Inferior parietal cortex (tissue), 1 donor: ENCODE results near the gene ARSB.
A peak's percentile ranks its signal among the peaks of the same experiment; 100 is the strongest.
"Not testable (repeated sequence)": the region's sequence is repeated elsewhere in the genome, so short reads cannot be mapped to it uniquely, and the experiment has no call there.

ENCODE experiments used
- DNase-seq: peaks from one replicate; pipeline ENCODE4 v3.0.0-alpha.2; 2016; ENCODE audit errors: extremely low spot score

The ARSB gene

GRCh38 chr5:78953092-78953800 is 31.9 kb downstream of the ARSB start:
- no peak for DNase-seq

GRCh38 chr5:78930721-78931120 is 54.4 kb downstream of the ARSB start:
- no peak for DNase-seq

- no peak for DNase-seq
Measured at GRCh38 chr5:78929833-78930232, 55.3 kb downstream of the ARSB start.

DNA sequence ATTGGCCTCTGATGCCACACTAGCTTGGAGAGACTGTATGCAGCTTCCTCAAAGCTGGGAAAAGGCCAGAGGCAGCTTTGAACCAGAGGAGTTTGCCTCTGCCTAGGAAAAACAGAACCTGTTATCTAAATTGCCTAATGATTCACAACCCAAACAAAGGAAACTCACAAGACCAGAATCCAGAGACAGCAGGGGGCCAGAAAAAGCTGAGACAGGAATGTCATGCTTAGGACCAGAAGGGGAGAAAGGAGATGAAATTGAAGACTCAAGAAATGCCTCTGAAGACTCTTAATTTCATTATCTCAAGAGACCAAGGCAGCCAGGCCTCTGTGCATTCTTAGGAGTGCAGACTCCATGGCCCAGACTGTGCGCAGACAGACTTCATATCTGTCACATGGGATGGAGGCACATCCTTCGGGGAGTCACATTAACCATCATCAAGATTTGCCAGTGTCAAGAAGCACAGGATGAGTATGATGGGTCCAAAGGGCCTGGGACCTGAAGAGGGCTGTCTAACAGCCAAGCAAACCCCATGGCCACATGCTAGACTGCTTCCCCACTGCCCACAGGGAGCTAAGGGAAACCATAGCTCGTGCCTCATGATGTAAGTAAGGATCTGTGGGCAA is 57.3 kb downstream of the ARSB start:
- no peak for DNase-seq

DNA sequence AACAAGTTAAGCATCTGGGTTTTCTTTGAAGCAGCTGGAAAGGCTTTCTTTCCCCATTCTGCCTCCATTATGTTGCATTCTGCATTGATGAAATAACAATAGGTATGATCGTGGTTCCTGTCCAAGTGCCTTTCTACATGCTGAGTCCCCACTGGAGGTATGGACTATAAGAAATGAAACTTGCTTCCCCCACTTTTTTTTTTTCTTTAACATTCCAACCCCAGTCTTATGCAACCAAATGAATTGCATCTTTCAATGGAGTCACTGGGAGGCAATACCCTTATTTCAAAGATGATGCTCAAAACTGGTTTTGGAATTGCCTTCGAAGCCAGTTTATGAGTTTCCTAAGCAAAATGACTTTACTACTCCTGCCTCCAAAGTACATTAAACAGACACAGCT is 58.9 kb downstream of the ARSB start:
- DNase-seq, result no peak

DNA sequence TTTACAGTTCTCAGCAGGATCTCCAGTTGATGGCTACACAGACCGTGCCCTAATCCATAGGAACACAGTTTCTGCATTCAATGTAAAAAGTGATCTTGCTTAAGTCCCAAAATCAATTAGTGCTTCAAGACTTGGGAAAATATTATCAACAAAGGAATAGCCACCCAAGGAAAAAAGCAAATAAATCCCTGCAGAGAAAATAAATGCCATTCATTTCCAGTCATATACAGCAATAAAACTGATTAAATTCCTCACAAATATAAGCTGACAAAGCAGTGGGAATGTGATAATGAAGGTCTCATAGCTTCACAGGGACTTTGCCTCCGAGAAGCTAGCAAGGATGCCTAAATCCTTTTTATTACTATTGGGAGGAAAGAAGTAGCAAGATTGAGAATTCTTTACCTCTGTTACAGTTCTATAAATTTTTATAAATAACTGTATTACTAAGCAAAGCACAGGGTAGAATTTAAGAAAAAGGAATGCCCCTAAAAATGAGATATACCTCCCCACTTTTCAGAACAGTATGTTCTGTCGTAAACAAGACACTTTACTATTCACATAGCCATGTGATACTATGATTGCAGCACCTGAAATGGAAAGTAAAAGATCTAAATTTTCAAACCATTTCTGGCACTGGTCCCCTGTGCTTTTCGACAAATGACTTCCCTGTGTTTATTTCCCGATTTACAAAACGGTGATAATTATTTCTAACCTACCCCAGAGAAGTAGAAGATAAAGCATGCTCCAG is 59.8 kb downstream of the ARSB start:
- no peak for DNase-seq

DNA sequence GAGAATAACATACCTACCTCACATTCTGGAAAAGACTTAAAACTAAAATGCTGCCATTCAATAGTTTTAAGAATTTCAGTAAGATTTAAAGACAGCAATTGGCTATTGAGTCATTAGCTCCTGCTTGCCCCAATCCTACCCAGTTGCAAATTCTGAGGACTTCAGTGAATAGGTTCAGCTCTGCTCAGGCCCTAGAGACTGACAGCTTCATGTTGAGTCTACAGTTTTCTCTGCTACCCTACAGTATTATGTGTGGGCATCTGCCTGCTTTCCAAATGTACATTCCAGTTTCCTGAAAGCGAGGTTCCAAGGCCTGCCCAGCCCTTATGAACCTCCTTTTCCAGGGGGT is 61.5 kb downstream of the ARSB start:
- no peak for DNase-seq

DNA sequence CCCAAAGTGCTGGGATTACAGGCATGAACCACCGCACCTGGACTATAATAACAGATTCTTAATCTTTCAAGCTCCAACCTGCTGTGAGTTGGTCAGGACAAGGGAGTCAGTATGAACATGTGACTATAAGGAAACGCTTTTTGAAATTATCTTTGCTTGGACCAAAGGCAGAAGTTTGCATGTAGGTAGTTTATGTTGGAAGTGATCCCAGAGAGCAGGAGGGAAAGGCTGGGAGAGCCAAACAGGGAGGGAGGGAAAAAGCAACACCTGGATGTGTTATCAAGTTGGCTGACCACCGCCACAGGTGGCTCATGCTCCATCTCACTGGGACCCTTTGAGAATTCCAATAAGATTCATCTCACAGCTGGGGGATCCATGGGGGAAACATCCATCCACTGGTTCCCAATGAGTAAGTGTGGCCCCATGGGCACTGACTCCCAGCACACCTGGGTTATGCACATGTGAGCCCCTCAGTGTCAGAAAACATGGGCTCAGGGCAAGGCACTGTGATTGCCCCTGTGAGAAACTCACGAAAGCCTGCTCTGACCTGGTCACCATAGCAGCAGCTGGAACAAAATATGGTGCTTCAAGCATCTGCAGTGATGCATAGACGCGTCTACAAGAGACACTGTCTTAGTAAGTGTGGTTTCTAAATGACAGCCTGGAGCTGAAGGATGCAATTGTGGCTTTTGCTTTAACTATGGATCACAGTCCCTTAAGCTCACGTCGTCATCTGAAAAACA is 62.1 kb downstream of the ARSB start:
- DNase-seq, result no peak

DNA sequence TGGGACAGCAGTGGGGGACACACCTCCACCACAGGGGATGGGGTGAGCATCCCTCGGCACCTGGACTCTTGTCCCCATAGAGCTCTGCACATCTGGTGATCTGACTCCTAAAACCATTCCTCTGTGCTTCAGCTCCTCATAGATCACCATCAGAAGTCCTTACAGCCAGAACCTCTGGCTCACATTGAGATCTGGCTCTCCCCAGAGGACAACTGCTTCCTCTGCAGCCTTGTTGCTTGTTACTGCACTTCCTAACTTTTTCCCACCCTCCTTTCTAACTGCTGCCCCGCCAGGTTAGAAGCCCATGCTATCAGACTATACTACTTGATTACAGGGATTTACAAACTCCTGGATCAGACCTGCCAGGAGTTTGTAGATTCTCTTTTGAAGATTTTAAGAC is 64.5 kb downstream of the ARSB start:
- DNase-seq, result no peak

DNA sequence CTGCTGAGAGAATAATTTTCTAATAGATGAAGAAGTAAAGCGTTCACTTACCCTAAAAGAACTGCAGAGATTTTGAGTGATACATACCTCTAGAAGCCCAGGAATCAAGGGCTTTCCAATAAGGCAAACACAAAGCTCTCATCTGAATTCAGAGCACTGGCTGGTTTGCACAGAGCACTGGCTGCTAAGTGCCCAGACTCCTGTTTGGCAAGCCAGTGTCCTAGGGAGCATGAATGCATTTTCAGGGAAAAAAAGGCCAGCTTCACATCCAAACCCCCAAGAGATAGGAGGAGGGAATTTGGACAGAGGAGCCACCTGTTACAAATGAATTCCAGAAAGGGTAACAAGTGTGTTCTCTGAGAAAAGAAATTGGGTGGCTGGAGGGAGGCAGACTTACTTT is 65.3 kb downstream of the ARSB start:
- no peak for DNase-seq

- no peak for DNase-seq
Measured at GRCh38 chr5:78916044-78916443, 69.1 kb downstream of the ARSB start.

DNA sequence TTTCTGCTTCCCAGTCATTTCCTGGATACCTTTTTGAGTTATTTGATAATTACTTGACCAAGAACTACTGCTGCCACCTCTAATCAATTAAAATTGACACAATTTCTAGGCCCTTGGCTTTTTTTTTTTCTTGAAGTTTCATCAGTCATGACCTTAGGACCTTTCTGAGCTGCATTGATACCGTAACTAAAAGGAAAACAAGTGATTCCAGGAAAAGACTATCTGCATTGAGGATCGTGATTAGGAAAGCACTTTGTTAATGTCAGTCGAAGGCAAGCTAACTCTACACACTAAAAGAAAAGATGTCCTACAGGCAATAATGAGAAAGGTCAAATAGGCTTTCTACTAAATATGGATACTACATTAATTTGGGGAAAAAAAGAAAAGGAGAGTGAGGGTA is 69.9 kb downstream of the ARSB start:
- DNase-seq, result no peak

DNA sequence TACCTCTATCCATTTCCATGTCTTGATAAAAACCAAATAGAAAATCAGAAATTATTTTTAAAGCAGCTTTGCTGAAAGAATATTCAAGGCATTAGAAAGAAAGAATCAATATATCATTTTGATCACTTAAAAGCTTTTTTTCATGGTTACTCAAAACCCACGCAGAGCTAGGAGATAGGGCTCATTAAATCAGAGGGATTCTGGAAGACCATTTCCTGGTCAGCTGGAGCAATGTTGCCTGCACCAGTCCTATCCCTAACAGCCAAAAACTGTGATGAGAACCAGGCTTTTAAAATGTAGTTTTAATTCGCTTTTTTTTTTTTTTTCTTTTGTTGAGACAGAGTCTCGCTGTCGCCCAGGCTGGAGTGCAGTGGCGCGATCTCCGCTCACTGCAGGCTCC is 72.3 kb downstream of the ARSB start:
- no peak for DNase-seq

GRCh38 chr5:78912085-78912771 is 72.9 kb downstream of the ARSB start:
- no peak for DNase-seq

- not testable (repeated sequence) for DNase-seq
Measured at GRCh38 chr5:78909224-78909983, 75.7 kb downstream of the ARSB start.

GRCh38 chr5:78908173-78909061 is 76.7 kb downstream of the ARSB start:
- no peak for DNase-seq

- DNase-seq, result peak; percentile 66
Measured at GRCh38 chr5:78907255-78907891, 77.7 kb downstream of the ARSB start.

- no peak for DNase-seq
Measured at GRCh38 chr5:78905084-78905938, 79.8 kb downstream of the ARSB start.

DNA sequence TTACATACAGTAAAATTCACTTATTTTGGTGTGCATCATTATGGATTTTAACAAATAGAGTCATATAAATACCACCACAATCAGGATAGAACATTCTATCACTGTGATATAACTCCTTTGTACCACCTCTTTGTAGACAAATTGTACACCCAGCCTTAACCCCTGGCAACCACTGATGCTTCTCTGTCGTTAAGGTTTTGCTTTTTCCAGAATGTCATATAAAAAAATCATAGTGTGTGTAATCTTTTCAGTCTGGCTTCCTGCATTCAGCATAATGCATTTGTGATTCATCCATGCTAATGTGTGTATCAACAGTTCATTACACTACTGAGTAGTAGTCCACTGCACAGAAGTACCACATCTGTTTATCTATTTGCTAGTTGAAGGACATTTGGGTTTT is 81.2 kb downstream of the ARSB start:
- DNase-seq, result no peak
